ENCODE data around the gene TBC1D25. TPM values are rescaled to one million over a fixed set of nuclear protein-coding genes. Genes with fewer than 3 reads are reported as not detected.

TBC1D25 gene
- total RNA-seq, 1 donor from 2014 or later, result 16.4 TPM

- no peak for DNase-seq (ENCODE audit: extremely low spot score, unreplicated experiment)
- H3K9me3 Mint-ChIP-seq (ENCODE audit: unreplicated experiment), result no peaks in the 10 kb centered on the region
- no peaks in the 10 kb centered on the region for H3K27me3 Mint-ChIP-seq (ENCODE audit: unreplicated experiment)
- H3K36me3 Mint-ChIP-seq (ENCODE audit: unreplicated experiment), result peaks cover 5% of the 10 kb centered on the region
- peaks cover 8% of the 10 kb centered on the region for H3K4me1 Mint-ChIP-seq (ENCODE audit: unreplicated experiment)
- H3K4me3 Mint-ChIP-seq (ENCODE audit: unreplicated experiment), result no peak overlapping the region
- no peak for TF ChIP-seq CTCF (IDR thresholded peaks at IDR 0.05)
- H3K27ac Mint-ChIP-seq (ENCODE audit: unreplicated experiment), result peak overlapping the region; percentile 27
Measured at GRCh38 chrX:48530736-48531135, 8.8 kb upstream of the TBC1D25 start.

- Mint-ChIP-seq H3K9me3 (ENCODE audit: unreplicated experiment) (no peaks in the 10 kb centered on the region), H3K4me1 (ENCODE audit: unreplicated experiment) (peaks cover 8% of the 10 kb centered on the region), H3K4me3 (ENCODE audit: unreplicated experiment) (no peak overlapping the region), H3K36me3 (ENCODE audit: unreplicated experiment) (peaks cover 5% of the 10 kb centered on the region), H3K27me3 (ENCODE audit: unreplicated experiment) (no peaks in the 10 kb centered on the region), H3K27ac (ENCODE audit: unreplicated experiment) (peak overlapping the region; percentile 83)
- DNase-seq (ENCODE audit: extremely low spot score, unreplicated experiment), result no peak
- TF ChIP-seq CTCF (IDR thresholded peaks at IDR 0.05), result no peak
Measured at GRCh38 chrX:48531358-48531959, 8.1 kb upstream of the TBC1D25 start.

GRCh38 chrX:48532161-48532560 is 7.4 kb upstream of the TBC1D25 start:
- Mint-ChIP-seq H3K27ac (ENCODE audit: unreplicated experiment) (peak overlapping the region; percentile 83), H3K36me3 (ENCODE audit: unreplicated experiment) (peaks cover 5% of the 10 kb centered on the region), H3K4me3 (ENCODE audit: unreplicated experiment) (no peak overlapping the region), H3K9me3 (ENCODE audit: unreplicated experiment) (no peaks in the 10 kb centered on the region), H3K27me3 (ENCODE audit: unreplicated experiment) (no peaks in the 10 kb centered on the region), H3K4me1 (ENCODE audit: unreplicated experiment) (peaks cover 8% of the 10 kb centered on the region)
- no peak for DNase-seq (ENCODE audit: extremely low spot score, unreplicated experiment)
- no peak for TF ChIP-seq CTCF (IDR thresholded peaks at IDR 0.05)

GRCh38 chrX:48533165-48533564 is 6.3 kb upstream of the TBC1D25 start:
- no peak for DNase-seq (ENCODE audit: extremely low spot score, unreplicated experiment)
- no peak for TF ChIP-seq CTCF (IDR thresholded peaks at IDR 0.05)
- H3K27ac Mint-ChIP-seq (ENCODE audit: unreplicated experiment), result no peak overlapping the region
- H3K36me3 Mint-ChIP-seq (ENCODE audit: unreplicated experiment), result peaks cover 2% of the 10 kb centered on the region
- H3K4me1 Mint-ChIP-seq (ENCODE audit: unreplicated experiment), result peaks cover 8% of the 10 kb centered on the region
- H3K4me3 Mint-ChIP-seq (ENCODE audit: unreplicated experiment), result no peak overlapping the region
- no peaks in the 10 kb centered on the region for H3K9me3 Mint-ChIP-seq (ENCODE audit: unreplicated experiment)
- no peaks in the 10 kb centered on the region for H3K27me3 Mint-ChIP-seq (ENCODE audit: unreplicated experiment)

- Mint-ChIP-seq H3K27ac (ENCODE audit: unreplicated experiment) (peak overlapping the region; percentile 89), H3K36me3 (ENCODE audit: unreplicated experiment) (peaks cover 6% of the 10 kb centered on the region), H3K27me3 (ENCODE audit: unreplicated experiment) (no peaks in the 10 kb centered on the region), H3K4me3 (ENCODE audit: unreplicated experiment) (peak overlapping the region; percentile 85), H3K9me3 (ENCODE audit: unreplicated experiment) (peaks cover 8% of the 10 kb centered on the region), H3K4me1 (ENCODE audit: unreplicated experiment) (peaks cover 13% of the 10 kb centered on the region)
- TF ChIP-seq CTCF (IDR thresholded peaks at IDR 0.05), result no peak
- DNase-seq (ENCODE audit: extremely low spot score, unreplicated experiment), result no peak
Measured at GRCh38 chrX:48538641-48539344, 721 bp upstream of the TBC1D25 start.
